Neutrophil (primary cell): ENCODE measurements around the gene MBNL2.

Experiments used
- H3K27ac ChIP-seq: fragments of 200-600 bp; sonication (generic); 2 replicates; pipeline ENCODE4 v1.5.1; 2016; ENCODE audit warnings: mild to moderate bottlenecking, moderate library complexity
- H3K27me3 ChIP-seq: fragments of 200-600 bp; sonication (generic); 2 replicates; pipeline ENCODE4 v1.6.0; 2016; ENCODE audit warnings: mild to moderate bottlenecking
- H3K36me3 ChIP-seq: fragments of 200-600 bp; sonication (generic); 2 replicates; pipeline ENCODE4 v1.5.1; 2017
- H3K4me1 ChIP-seq, 2 experiments: fragments of 200-600 bp in 1 of 2; sonication (generic) in 1 of 2; 1 replicate in 1 of 2; 2 replicates in 1 of 2; pipeline versions ENCODE4 v1.5.1 to v1.6.1; 2013 to 2016; ENCODE audit warnings: low read depth in 1 of 2, low read length in 1 of 2, mild to moderate bottlenecking in 1 of 2, moderate library complexity in 1 of 2; ENCODE audit not compliant: control insufficient read depth in 1 of 2, insufficient read depth in 1 of 2
- H3K4me3 ChIP-seq, 2 experiments: fragments of 200-600 bp in 1 of 2; sonication (generic) in 1 of 2; 1 replicate in 1 of 2; 2 replicates in 1 of 2; pipeline ENCODE4 v1.5.1; 2013 to 2016; ENCODE audit warnings: low read depth in 1 of 2, low read length in 1 of 2, mild to moderate bottlenecking in 1 of 2, moderate library complexity in 1 of 2
- H3K9me3 ChIP-seq: fragments of 200-600 bp; sonication (generic); 2 replicates; pipeline ENCODE4 v1.5.1; 2016
- TF ChIP-seq, protein P1 (sequence below): fragments of 200-600 bp; sonication (generic); IDR thresholded peaks from 2 replicates; pipeline ENCODE4 v1.5.1; 2016; ENCODE audit warnings: antibody characterized with exemption

Gene MBNL2

DNA sequence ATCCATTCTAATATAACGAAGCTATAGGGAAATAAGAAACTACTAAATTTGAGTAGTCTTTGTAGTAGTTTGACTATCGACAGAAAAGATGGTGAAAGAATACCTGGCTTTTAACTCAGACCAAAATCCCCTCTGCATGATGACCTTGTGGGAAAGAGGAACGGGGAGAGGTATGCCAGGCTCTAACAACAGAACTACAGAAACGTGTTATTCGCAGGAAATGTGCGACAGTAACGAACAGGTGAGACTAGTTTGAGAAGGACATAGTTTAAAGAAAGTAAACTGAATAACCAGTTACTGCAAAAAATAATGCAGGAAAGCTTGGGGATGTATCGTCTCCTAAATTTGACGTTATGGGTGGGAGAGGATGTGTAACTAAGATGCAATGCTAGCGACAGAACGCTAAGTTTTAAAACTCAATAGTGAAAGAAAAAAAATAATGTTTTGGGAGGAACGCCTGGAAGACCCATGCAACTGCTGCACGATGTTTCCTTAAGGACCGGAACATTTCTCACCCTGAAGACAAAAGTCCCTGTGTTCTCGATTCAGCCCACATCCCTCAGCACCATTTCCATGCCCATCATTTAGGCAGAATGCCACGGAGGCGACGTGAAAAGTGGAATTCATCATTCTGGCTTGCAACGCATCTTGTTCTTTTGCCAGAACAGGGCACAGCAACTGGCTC is 210.2 kb downstream of the MBNL2 start:
- TF ChIP-seq, protein P1, sequence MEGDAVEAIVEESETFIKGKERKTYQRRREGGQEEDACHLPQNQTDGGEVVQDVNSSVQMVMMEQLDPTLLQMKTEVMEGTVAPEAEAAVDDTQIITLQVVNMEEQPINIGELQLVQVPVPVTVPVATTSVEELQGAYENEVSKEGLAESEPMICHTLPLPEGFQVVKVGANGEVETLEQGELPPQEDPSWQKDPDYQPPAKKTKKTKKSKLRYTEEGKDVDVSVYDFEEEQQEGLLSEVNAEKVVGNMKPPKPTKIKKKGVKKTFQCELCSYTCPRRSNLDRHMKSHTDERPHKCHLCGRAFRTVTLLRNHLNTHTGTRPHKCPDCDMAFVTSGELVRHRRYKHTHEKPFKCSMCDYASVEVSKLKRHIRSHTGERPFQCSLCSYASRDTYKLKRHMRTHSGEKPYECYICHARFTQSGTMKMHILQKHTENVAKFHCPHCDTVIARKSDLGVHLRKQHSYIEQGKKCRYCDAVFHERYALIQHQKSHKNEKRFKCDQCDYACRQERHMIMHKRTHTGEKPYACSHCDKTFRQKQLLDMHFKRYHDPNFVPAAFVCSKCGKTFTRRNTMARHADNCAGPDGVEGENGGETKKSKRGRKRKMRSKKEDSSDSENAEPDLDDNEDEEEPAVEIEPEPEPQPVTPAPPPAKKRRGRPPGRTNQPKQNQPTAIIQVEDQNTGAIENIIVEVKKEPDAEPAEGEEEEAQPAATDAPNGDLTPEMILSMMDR = no peak
- H3K36me3 ChIP-seq = no peaks in the 10 kb centered on the region
- peaks cover 10% of the 10 kb centered on the region for H3K27me3 ChIP-seq
- peak overlapping the region; percentile 96 for H3K27ac ChIP-seq
- peak overlapping the region; percentile 86 to 98 for H3K4me3 ChIP-seq
- H3K9me3 ChIP-seq = no peaks in the 10 kb centered on the region
- peaks cover 15 to 22% of the 10 kb centered on the region in 2 experiments for H3K4me1 ChIP-seq

DNA sequence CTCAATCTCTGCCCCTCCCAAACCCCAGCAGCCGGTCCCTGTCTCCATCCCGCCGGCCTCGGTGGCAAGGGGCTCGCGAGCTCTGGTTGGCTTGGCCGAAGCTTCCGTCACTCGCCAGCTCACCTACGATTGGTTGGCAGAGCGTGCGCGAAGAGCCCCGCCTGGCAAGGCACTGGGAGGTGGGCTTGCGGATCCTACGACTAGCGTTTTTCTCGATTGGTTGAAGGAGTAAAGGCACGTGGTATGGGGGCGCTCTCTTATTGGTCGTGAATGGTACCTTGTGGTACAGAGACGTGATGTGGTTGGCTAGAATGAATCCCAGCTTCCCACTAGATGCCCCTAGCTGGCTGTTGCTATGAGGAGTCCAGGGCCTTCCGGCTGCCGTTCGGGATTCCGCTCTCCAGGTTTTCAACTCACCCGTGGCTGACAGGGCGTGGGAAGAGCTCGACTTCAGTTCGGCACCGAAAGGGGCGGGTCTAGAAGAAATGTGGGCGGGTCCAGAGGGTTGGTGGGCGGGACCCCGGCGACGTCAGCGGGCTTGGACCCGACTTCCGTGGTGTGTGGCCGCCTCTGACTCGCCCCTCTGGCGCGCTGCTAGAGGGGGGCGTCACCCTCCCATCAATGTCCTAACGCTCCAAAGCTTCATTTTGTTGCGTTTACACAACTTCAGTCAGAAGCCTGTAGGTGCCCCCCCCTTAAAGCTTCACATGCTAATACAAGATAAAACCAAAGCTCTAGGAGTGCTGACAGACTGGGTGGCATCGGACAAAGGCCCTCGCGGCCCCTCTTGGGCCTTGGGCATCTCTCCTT is 211.0 kb downstream of the MBNL2 start:
- Histone ChIP-seq H3K9me3 (no peaks in the 10 kb centered on the region), H3K27ac (peak overlapping the region; percentile 96), H3K4me1 (peaks cover 15 to 22% of the 10 kb centered on the region in 2 experiments), H3K4me3 (peak overlapping the region; percentile 86 to 98), H3K36me3 (no peaks in the 10 kb centered on the region), H3K27me3 (peaks cover 10% of the 10 kb centered on the region)
- TF ChIP-seq, protein P1 = peak; percentile 1

DNA sequence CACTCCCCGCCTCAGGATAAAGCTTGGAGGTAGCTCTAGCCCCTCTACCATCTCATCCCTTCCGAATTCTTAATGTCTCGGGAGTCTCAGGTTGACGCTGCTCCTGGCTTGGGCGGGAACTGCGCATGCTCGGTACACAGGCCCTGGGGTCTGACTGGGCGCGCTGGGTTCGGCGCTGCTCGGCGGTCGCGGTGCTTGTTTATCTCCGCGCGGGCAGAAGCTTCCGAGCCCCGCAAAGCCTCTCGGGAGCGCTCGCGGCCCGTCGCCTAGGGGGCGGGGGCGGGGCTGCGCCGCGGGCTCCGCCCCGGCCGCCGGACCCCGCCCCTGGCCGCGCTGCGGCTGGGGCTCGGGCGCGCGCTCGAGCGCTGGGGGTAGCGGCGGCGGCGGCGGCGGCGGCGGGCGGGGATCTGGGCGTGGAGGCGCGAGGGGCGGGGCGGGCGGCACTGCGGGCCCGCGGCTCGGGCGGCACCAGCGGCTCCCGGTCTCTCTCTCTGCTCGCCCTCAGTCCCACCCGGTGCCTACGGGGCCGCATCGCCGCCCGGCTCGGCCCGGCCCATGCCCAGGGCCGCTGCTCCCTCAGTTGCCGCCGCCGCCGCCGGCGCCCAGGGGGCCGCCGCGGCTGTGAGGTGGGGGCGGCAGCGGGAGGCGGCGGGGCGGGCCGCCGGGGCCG is 211.7 kb downstream of the MBNL2 start, which contains the start of gene RAP2A:
Gene RAP2A, plus strand, starts transcription at position 443 of the 670 bp plus-strand sequence. CDS start 302 bp downstream, outside the sequence.
- Histone ChIP-seq H3K36me3 (no peaks in the 10 kb centered on the region), H3K27ac (peak within 1 kb of the TSS; percentile 96)

DNA sequence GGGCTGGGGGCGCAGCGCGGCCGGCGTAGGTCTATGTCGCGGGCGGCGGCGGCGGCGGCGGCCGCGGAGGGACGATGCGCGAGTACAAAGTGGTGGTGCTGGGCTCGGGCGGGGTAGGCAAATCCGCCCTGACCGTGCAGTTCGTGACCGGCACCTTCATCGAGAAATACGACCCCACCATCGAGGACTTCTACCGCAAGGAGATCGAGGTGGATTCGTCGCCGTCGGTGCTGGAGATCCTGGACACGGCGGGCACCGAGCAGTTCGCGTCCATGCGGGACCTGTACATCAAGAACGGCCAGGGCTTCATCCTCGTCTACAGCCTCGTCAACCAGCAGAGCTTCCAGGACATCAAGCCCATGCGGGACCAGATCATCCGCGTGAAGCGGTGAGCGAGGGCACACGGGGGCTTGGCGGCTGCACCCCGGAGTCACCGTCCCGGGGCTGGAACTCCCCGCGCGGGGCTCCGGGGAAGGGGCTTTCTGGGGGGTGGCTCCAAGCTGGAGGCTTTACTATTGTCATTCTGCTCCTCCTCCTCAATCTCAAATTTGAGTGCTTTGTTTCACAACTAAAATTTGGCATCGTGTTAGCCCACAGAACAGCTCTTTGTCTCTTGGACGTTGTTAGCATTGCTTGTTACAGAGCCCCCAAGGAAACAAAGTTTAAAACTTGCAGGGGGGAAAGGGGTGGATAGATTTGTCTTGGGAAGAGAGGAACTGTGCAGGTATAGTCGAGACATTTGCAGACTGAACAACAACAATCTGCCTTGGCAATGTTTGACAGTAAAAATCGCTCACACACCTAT is 212.5 kb downstream of the MBNL2 start:
- TF ChIP-seq, protein P1 = no peak
- H3K9me3 ChIP-seq = no peaks in the 10 kb centered on the region
- peak overlapping the region; percentile 28 for H3K27ac ChIP-seq
- peaks cover 15 to 26% of the 10 kb centered on the region in 2 experiments for H3K4me1 ChIP-seq
- H3K4me3 ChIP-seq = peak overlapping the region; percentile 69 to 98
- no peaks in the 10 kb centered on the region for H3K36me3 ChIP-seq
- peaks cover 10% of the 10 kb centered on the region for H3K27me3 ChIP-seq

More for the DNA sequence above, 211.7 kb downstream of the MBNL2 start, which contains the start of gene RAP2A:
- peak within 1 kb of the TSS; percentile 86 to 98 for H3K4me3 ChIP-seq
- peaks cover 10% of the 10 kb centered on the region for H3K27me3 ChIP-seq
- H3K9me3 ChIP-seq = no peaks in the 10 kb centered on the region
- TF ChIP-seq, protein P1 = peak; percentile 7
- peaks cover 15 to 22% of the 10 kb centered on the region in 2 experiments for H3K4me1 ChIP-seq

DNA sequence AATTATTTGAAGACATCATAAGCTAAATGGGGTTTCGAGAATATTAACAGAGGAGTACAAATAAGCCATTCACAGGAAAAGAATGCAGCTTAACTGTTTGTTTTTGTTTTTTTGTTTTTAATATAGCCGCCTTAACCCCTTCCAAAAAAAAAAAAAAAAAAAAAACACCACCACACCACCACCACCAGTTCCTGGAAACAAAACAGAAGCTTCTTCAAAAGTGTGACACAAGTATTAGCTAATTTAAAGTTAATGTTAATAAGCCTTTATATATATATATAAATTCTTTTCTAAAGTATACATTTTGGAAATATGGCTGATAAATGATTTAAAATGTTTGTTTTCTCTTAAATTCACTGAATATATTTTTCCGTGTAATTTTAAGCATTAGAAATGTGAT is 213.2 kb downstream of the MBNL2 start:
- Histone ChIP-seq H3K27ac (no peak overlapping the region), H3K4me1 (peaks cover 15 to 24% of the 10 kb centered on the region in 2 experiments), H3K9me3 (no peaks in the 10 kb centered on the region), H3K36me3 (no peaks in the 10 kb centered on the region), H3K4me3 (peak overlapping the region; percentile 69 to 98), H3K27me3 (peaks cover 10% of the 10 kb centered on the region)
- TF ChIP-seq, protein P1 = no peak
